Calu3 (cell line): ENCODE measurements around the gene MTX2. TPM values are rescaled to one million over a fixed set of nuclear protein-coding genes. Genes with fewer than 3 reads are reported as not detected.

Experiments
- BruUV-seq: library from RNA; stranded (reverse); fragments of 400-500 nt; replicated peaks from 2 replicates; lab custom pipeline; 2021; lab: Mats Ljungman, UMichigan
- CTCF ChIA-PET: fragments of 300-600 bp; sonication (Branson Sonifier 250); formaldehyde crosslinking; loops from one replicate; lab custom pipeline; 2022; ENCODE audit warnings: antibody characterized with exemption; lab: Charles Lee
- DNase-seq: peaks from one replicate; pipeline ENCODE4 v3.0.0; 2022
- H3K27ac Mint-ChIP-seq: one replicate; pipeline ENCODE4 v1.8.0; 2022; ENCODE audit warnings: mixed read lengths; ENCODE audit not compliant: unreplicated experiment
- H3K27me3 Mint-ChIP-seq: one replicate; pipeline ENCODE4 v1.8.0; 2022; ENCODE audit warnings: mixed read lengths; ENCODE audit not compliant: unreplicated experiment
- H3K36me3 Mint-ChIP-seq: one replicate; pipeline ENCODE4 v1.8.0; 2022; ENCODE audit warnings: mild to moderate bottlenecking, moderate library complexity, mixed read lengths; ENCODE audit not compliant: insufficient read depth, unreplicated experiment
- H3K4me1 Mint-ChIP-seq: one replicate; pipeline ENCODE4 v1.8.0; 2022; ENCODE audit warnings: mild to moderate bottlenecking, low read depth, mixed read lengths; ENCODE audit not compliant: unreplicated experiment
- H3K4me3 Mint-ChIP-seq: one replicate; pipeline ENCODE4 v1.8.0; 2022; ENCODE audit warnings: mild to moderate bottlenecking, low read depth, moderate library complexity, mixed read lengths; ENCODE audit not compliant: unreplicated experiment
- H3K9me3 Mint-ChIP-seq: one replicate; pipeline ENCODE4 v1.8.0; 2022; ENCODE audit warnings: low read depth, mixed read lengths; ENCODE audit not compliant: unreplicated experiment
- CTCF ChIP-seq: fragments of 200-600 bp; IDR thresholded peaks from one replicate; pipeline ENCODE4 v1.8.0; 2022; ENCODE audit warnings: antibody characterized with exemption; ENCODE audit not compliant: unreplicated experiment
- intact Hi-C: fragments of 100-400 bp; cut with micrococcal nuclease; formaldehyde crosslinking; loops from one replicate; pipeline ENCODE4 v1.10.0; 2022; ENCODE audit not compliant: unreplicated experiment
- total RNA-seq: library from RNA; stranded (reverse); gene quantifications from 2 replicates; pipeline ENCODE4 v1.2.3, GENCODE V29; 2022

MTX2 gene
- total RNA-seq, 1 experiment from 2014 or later = 44.7 TPM

- Mint-ChIP-seq H3K4me1 (peaks cover 28% of the 10 kb centered on the region), H3K4me3 (no peak overlapping the region), H3K27ac (no peak overlapping the region), H3K27me3 (no peaks in the 10 kb centered on the region), H3K9me3 (peaks cover 2% of the 10 kb centered on the region), H3K36me3 (no peaks in the 10 kb centered on the region)
- intact Hi-C loops = no loop called here
- TF ChIP-seq CTCF = no peak
- DNase-seq = no peak
- BruUV-seq = no TSS peak
- CTCF ChIA-PET = no interaction called here
Measured at GRCh38 chr2:176285321-176285720, 16.1 kb downstream of the MTX2 start.

- intact Hi-C loops = no loop called here
- Mint-ChIP-seq H3K36me3 (no peaks in the 10 kb centered on the region), H3K4me3 (no peak overlapping the region), H3K9me3 (no peaks in the 10 kb centered on the region), H3K4me1 (peaks cover 23% of the 10 kb centered on the region), H3K27ac (peak overlapping the region; percentile 31), H3K27me3 (no peaks in the 10 kb centered on the region)
- TF ChIP-seq CTCF = no peak
- CTCF ChIA-PET = no interaction called here
- DNase-seq = no peak
- BruUV-seq = no TSS peak
Measured at GRCh38 chr2:176291335-176291734, 22.1 kb downstream of the MTX2 start.

DNA sequence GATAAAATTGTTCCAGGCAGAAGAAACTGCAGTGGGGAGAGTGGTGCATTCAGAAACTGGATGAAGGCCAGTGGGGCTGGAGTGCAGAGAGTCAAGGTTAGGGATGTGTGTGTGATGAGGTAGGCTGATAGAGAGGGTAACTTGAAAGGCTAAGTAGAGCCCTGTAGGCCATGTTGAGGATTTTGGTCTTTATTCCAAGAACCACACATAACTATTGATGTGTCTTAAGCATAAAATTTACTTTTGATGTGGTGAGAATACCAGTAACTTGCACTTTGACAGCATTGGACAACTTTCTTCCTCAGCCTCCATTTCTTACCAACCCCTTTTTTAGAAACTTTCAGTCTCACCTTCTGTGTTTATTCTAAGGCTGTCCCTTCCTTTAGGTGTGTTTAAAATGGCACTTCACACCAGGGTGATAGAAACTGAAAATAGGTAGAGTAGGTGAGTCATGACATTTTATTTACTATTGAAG is 22.6 kb downstream of the MTX2 start:
- Mint-ChIP-seq H3K36me3 (no peaks in the 10 kb centered on the region), H3K9me3 (no peaks in the 10 kb centered on the region), H3K4me3 (no peak overlapping the region), H3K4me1 (peaks cover 23% of the 10 kb centered on the region), H3K27me3 (no peaks in the 10 kb centered on the region), H3K27ac (peak overlapping the region; percentile 31)
- no TSS peak for BruUV-seq
- TF ChIP-seq CTCF = no peak
- intact Hi-C loops = no loop called here
- DNase-seq = no peak
- CTCF ChIA-PET = no interaction called here

DNA sequence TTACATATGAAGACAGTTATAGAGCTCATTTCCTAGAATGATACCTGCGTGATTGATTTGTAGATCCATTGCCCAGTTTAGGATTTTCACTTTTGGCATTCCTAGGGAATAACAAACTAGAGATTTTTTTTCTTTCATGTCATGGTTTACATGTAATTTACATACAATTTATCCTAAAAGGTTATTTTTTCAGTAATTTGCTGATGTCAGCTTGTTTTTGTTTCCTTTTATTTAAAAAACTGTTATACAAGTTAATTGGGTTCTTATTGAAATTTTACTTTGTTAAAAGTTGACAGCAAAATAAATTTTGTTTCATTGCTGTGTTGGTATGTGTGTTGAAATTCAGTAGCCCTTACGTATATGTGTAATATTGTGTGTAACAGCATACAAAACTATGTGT is 23.4 kb downstream of the MTX2 start:
- Mint-ChIP-seq H3K4me1 (peaks cover 23% of the 10 kb centered on the region), H3K9me3 (no peaks in the 10 kb centered on the region), H3K4me3 (no peak overlapping the region), H3K27me3 (no peaks in the 10 kb centered on the region), H3K36me3 (no peaks in the 10 kb centered on the region), H3K27ac (no peak overlapping the region)
- CTCF ChIA-PET = no interaction called here
- intact Hi-C loops = no loop called here
- no peak for TF ChIP-seq CTCF
- no TSS peak for BruUV-seq
- DNase-seq = no peak
